Measurements from ENCODE around the gene SEMA4D.

The SEMA4D gene

GRCh38 chr9:89330513-89330912 lies 167.4 kb downstream of the SEMA4D start:
- no peak overlapping the region for H3K27ac ChIP-seq
- H3K4me1 ChIP-seq (ENCODE audit: low read depth, poor library complexity, severe bottlenecking): peaks cover 45% of the 10 kb centered on the region
- H3K4me2 ChIP-seq: no peak overlapping the region
- H3K79me2 ChIP-seq (ENCODE audit: insufficient read depth, low read depth): 0 out of 2 replicates have a peak, but pooled peaks cover under 1% of the 10 kb centered on the region
- H3K9ac ChIP-seq: no peak overlapping the region
- H3K27me3 ChIP-seq (ENCODE audit: insufficient read depth, low read depth): no peaks in the 10 kb centered on the region
- no peaks in the 10 kb centered on the region for H4K20me1 ChIP-seq (ENCODE audit: insufficient read depth)
- H3K4me3 ChIP-seq (IDR thresholded peaks at IDR 0.05; ENCODE audit: insufficient read depth, low read depth, low read length): no peak overlapping the region
- no peak for TF ChIP-seq CTCF (conservative IDR thresholded peaks at IDR 0.05; ENCODE audit: low read depth, low read length)
- no peak overlapping the region for H2AFZ ChIP-seq (ENCODE audit: low read depth)
- H3K36me3 ChIP-seq (ENCODE audit: insufficient read depth): peaks cover 3% of the 10 kb centered on the region; the same call in 1 of the 2 replicates

GRCh38 chr9:89329917-89330316 lies 168.0 kb downstream of the SEMA4D start:
- Histone ChIP-seq H2AFZ (ENCODE audit: low read depth) (no peak overlapping the region), H3K4me3 (IDR thresholded peaks at IDR 0.05; ENCODE audit: insufficient read depth, low read depth, low read length) (no peak overlapping the region), H3K4me2 (no peak overlapping the region), H3K9ac (no peak overlapping the region), H3K27ac (no peak overlapping the region), H3K79me2 (ENCODE audit: insufficient read depth, low read depth) (peaks cover 6% of the 10 kb centered on the region; the same call in 1 of the 2 replicates), H4K20me1 (ENCODE audit: insufficient read depth) (no peaks in the 10 kb centered on the region), H3K36me3 (ENCODE audit: insufficient read depth) (peaks cover 3% of the 10 kb centered on the region; the same call in 1 of the 2 replicates), H3K27me3 (ENCODE audit: insufficient read depth, low read depth) (no peaks in the 10 kb centered on the region), H3K4me1 (ENCODE audit: low read depth, poor library complexity, severe bottlenecking) (peaks cover 45% of the 10 kb centered on the region)
- TF ChIP-seq CTCF (conservative IDR thresholded peaks at IDR 0.05; ENCODE audit: low read depth, low read length): no peak

GRCh38 chr9:89328064-89328463 lies 169.8 kb downstream of the SEMA4D start:
- Histone ChIP-seq H3K27me3 (ENCODE audit: insufficient read depth, low read depth) (no peaks in the 10 kb centered on the region), H3K4me3 (IDR thresholded peaks at IDR 0.05; ENCODE audit: insufficient read depth, low read depth, low read length) (no peak overlapping the region), H4K20me1 (ENCODE audit: insufficient read depth) (no peaks in the 10 kb centered on the region), H3K36me3 (ENCODE audit: insufficient read depth) (peaks cover 3% of the 10 kb centered on the region; the same call in 1 of the 2 replicates), H3K79me2 (ENCODE audit: insufficient read depth, low read depth) (peaks cover 23% of the 10 kb centered on the region), H3K4me1 (ENCODE audit: low read depth, poor library complexity, severe bottlenecking) (peaks cover 45% of the 10 kb centered on the region), H3K27ac (no peak overlapping the region), H3K9ac (no peak overlapping the region), H3K4me2 (no peak overlapping the region), H2AFZ (ENCODE audit: low read depth) (no peak overlapping the region)
- no peak for TF ChIP-seq CTCF (conservative IDR thresholded peaks at IDR 0.05; ENCODE audit: low read depth, low read length)

- Histone ChIP-seq H3K36me3 (ENCODE audit: insufficient read depth) (peaks cover 3% of the 10 kb centered on the region; the same call in 1 of the 2 replicates), H3K79me2 (ENCODE audit: insufficient read depth, low read depth) (peaks cover 46% of the 10 kb centered on the region), H3K27ac (no peak overlapping the region), H2AFZ (ENCODE audit: low read depth) (no peak overlapping the region), H3K4me3 (IDR thresholded peaks at IDR 0.05; ENCODE audit: insufficient read depth, low read depth, low read length) (no peak overlapping the region), H3K27me3 (ENCODE audit: insufficient read depth, low read depth) (no peaks in the 10 kb centered on the region), H4K20me1 (ENCODE audit: insufficient read depth) (no peaks in the 10 kb centered on the region), H3K4me1 (ENCODE audit: low read depth, poor library complexity, severe bottlenecking) (peaks cover 49% of the 10 kb centered on the region), H3K4me2 (no peak overlapping the region), H3K9ac (no peak overlapping the region)
- no peak for TF ChIP-seq CTCF (conservative IDR thresholded peaks at IDR 0.05; ENCODE audit: low read depth, low read length)
Measured at GRCh38 chr9:89325733-89326132, 172.2 kb downstream of the SEMA4D start.

Measured in KMS-11 (cell line).